ENCODE results near the gene AMBP.
A peak's percentile ranks its signal among the peaks of the same experiment; 100 is the strongest.
"Not testable (repeated sequence)": the region's sequence is repeated elsewhere in the genome, so short reads cannot be mapped to it uniquely, and the experiment has no call there.

AMBP gene

DNA sequence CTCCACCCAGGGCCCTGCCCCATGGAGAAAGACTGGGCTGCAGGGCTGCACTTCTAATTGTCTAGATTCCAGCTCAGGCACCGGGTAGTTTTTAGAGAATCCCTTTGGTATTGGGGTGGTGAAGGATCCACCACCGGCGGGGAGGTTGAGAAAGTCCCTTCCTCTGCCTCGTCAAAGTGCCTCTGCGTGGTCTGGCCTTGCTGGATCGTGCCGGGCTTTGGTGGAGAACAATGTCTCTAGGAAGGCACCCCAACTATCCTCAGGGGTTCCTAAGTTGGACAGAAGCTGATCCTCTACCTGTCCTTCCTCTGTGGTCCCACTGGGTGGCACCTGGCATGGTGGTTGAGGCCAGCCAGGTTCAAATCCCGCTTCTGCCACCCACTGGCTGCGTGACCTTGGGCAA, 7.3 kb upstream of the AMBP start:
- H3K4me3 ChIP-seq (ENCODE audit: low read depth, low read length) = no peak overlapping the region
- DNase-seq (ENCODE audit: low read depth) = no peak
- TF ChIP-seq, protein P1, sequence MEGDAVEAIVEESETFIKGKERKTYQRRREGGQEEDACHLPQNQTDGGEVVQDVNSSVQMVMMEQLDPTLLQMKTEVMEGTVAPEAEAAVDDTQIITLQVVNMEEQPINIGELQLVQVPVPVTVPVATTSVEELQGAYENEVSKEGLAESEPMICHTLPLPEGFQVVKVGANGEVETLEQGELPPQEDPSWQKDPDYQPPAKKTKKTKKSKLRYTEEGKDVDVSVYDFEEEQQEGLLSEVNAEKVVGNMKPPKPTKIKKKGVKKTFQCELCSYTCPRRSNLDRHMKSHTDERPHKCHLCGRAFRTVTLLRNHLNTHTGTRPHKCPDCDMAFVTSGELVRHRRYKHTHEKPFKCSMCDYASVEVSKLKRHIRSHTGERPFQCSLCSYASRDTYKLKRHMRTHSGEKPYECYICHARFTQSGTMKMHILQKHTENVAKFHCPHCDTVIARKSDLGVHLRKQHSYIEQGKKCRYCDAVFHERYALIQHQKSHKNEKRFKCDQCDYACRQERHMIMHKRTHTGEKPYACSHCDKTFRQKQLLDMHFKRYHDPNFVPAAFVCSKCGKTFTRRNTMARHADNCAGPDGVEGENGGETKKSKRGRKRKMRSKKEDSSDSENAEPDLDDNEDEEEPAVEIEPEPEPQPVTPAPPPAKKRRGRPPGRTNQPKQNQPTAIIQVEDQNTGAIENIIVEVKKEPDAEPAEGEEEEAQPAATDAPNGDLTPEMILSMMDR (IDR thresholded peaks at IDR 0.05; ENCODE audit: insufficient read depth, low read depth, low read length, missing control alignments) = no peak

DNA sequence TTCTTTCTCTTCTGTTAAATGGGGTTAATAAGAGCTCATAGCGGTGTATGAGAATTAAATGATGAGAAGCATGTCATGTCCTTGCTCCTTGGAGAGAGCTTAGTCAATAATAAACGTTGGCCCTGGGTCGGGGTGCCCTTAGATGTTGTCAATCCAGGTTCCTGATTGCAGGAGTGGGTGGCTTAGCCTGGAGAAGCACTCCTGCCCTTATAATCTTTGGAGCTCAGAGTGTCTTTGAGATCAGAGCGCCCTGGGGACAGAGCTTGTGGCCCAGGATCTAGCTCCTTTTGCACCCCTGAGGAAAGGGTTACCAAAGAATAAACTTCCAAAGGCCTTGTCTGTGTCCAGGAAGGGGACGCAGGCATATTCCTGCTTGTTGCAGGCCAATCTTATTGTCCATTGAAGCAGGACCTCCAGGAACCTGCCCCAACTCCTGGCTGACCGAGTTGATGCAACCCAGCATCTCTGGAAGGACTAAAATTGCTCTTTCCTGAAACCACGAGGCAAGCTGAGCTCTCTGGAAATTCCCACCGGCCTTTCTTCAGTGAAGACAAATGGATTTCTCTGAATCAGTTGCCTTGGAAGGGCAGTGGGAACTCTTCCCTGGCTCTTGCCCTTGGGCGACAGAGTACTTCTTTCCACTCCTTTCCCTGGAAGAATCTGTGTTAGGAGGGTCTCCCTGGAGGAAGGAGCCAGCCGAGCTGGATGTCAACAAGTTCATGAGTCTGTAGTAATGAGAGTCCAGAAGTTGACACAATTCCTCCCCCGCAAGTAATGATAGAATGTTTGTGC, 6.4 kb upstream of the AMBP start:
- TF ChIP-seq, protein P1 (IDR thresholded peaks at IDR 0.05; ENCODE audit: insufficient read depth, low read depth, low read length, missing control alignments) = no peak
- no peak for DNase-seq (ENCODE audit: low read depth)

DNA sequence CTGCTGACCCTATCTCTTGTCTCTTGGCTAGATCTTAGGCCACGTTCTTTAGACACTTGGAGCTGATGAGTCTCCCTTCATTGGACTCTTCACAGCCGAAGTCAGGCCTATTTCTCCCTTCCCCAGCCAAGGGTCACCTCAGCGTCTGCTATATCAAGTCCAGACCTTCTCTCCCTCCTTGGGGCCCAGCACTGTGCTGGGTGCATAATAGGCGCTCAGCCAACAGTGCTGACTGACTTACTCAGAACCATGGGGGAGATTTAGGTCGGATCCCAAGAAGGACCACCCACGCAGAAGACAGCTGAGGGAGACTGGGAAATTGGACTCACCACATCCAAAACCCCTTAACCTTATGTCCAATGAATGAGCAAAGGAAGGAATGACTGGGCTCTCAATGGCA, 5.6 kb upstream of the AMBP start:
- DNase-seq (ENCODE audit: low read depth) = no peak
- TF ChIP-seq, protein P1 (IDR thresholded peaks at IDR 0.05; ENCODE audit: insufficient read depth, low read depth, low read length, missing control alignments) = no peak
- no peak overlapping the region for H3K4me3 ChIP-seq (ENCODE audit: low read depth, low read length)

More for the DNA sequence above, 6.4 kb upstream of the AMBP start:
- H3K4me3 ChIP-seq (ENCODE audit: low read depth, low read length) = no peak overlapping the region

DNA sequence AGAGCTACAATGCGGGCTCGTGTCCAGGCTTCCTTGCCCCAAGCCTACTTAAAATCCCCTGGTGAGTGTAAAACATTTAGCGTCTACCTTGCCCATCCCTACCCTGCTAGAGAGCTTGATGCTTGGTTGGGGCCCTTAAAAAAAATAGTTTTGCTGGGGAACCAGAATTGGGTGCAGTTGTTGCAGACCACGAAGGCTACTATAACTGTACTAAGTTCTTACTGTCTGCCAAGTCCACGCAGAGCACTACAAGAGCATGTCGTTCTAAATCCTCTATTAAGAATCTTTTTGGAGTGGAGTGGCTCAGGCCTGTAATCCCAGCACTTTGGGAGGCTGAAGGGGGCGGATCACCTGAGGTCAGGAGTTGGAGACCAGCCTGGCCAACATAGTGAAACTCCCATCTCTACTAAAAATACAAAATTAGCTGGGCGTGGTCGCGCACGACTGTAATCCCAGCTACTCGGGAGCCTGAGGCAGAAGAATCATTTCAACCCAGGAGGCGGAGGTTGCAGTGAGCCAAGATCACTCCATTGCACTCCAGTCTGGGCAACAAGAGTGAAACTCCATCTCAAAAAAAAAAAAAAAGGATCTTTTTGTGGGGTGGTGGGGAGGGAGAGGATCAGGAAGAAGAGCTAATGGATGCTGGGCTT, 4.8 kb upstream of the AMBP start:
- DNase-seq (ENCODE audit: low read depth); H3K4me3 ChIP-seq (ENCODE audit: low read depth, low read length): not testable (repeated sequence)

DNA sequence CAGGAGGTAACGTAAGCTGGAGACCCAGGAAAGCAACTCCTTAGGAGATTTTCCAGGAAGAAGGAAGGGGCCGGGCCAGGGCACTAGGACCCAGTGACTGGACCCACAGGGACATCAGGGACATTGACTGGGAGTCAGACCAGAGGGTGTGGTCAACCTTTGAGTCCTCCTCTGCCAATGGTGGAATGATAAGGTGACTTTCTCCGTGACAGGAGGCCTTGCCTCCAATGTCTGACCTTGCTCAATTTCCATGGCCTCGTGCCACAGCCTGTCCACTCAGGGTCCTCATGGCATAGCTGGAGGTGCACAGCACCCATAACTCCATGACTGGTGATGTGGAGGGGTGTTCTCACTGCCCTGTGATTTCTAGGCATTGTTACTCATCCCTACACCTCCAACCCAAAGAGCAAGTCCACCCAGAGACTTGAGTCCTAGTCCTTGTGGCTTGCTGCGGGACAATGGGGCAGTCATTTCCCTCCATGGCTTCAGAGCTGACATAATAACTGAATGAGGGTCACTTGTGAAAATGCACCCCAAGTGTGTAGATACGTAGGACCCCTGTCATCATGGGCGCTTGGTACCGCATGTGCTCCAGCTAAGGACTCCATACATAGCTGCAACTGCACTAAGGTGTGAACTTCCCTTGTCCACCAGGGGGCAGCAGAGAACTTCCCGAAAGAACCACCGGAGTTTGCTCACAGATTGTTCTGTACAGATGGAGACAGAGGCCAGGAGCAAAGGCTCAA, 4.1 kb upstream of the AMBP start:
- no peak overlapping the region for H3K4me3 ChIP-seq (ENCODE audit: low read depth, low read length)
- TF ChIP-seq, protein P1 (IDR thresholded peaks at IDR 0.05; ENCODE audit: insufficient read depth, low read depth, low read length, missing control alignments) = peak; percentile 88
- DNase-seq (ENCODE audit: low read depth) = peak; percentile 81

DNA sequence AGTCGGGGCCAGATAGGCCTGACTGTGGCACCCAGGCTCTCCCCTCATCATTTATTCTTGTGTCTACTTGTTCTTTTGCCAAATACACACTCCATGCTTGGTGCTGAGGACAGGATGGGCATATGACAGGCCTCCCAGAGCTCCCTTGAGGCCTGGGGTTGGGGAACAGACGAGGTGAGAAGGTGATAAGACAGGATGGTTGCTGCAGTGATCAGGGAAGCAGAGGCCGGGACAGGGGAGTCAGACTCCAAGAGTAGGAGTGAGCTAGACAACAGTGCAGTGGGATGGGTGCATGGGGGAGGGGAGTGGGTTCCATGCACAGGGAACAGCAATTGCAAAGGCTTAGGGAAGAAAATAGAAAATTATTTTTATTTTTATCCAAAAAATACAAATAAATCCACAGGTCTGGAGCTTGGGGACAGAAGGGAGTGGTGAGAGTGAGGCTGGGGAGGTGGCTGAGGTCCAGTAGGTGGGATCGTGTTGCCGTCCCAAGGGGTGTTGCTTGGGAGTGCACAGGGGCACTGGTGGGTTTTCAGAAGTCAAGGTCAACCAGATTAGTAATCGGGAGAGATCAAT, 3.4 kb upstream of the AMBP start:
- TF ChIP-seq, protein P1 (IDR thresholded peaks at IDR 0.05; ENCODE audit: insufficient read depth, low read depth, low read length, missing control alignments) = no peak
- no peak overlapping the region for H3K4me3 ChIP-seq (ENCODE audit: low read depth, low read length)

More for the DNA sequence above, 3.4 kb upstream of the AMBP start:
- DNase-seq (ENCODE audit: low read depth) = no peak

Data from GM12865 (cell line).